ENCODE data around the gene TDO2.

TDO2 gene

DNA sequence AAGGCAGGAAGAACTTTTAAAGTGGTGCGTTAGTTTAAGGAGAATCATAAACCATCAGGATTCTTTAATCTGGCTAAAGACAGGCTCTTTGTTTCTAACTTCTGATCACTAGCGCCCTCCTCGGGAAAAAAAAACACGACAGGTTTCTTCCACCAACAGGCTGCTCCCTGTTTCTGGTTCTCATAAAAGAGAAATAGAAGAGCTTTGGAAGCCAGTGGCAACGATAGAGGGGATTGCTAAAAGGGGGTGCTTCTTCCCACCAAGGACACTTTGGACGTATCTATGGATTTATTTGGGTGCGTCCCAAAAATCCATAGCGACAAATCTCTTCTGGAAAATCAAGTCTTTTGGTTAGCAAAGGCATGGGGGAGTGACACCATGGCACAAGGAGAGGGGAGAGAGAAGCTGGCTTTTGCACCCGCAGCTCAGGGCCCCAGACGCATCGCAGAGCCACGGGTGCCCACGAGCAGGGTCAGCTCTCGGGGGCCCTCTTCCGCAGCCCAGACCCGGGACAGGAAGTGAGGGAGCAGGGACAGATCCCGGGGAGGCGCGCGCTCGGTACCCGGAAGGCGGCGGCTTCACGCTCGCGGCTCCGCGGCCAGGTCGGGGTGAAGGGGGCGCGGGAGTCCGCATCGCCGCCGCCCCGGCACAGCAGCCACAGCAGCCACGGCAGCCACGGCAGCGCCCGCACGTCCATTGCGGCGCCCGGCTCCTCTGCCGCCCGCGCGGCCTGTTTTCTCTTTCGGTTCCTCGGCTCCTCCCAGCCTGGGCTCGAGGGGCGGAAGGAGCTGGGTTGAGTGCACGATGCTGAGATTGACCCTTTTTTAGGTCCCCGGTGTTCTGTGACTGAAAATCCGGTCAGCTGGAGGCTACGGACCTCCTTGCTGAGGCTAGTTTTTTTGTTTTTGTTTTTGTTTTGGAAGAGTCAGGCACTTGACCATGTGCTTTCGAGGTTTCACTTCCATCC lies 49.9 kb downstream of the TDO2 start, which contains the start of gene CTSO:
Gene CTSO (minus strand): TSS at position 716 of the 967 bp plus-strand sequence. CDS start 19 bp downstream, at position 697.
- H3K27ac ChIP-seq (ENCODE audit: low read depth, low read length), result no peak within 1 kb of the TSS
- H3K4me3 ChIP-seq (ENCODE audit: low read depth, low read length), result peak within 1 kb of the TSS; percentile 63
- peak within 1 kb of the TSS; percentile 67 for H3K9ac ChIP-seq (ENCODE audit: low read length)
- no peaks in the 10 kb centered on the region for H3K36me3 ChIP-seq (ENCODE audit: control insufficient read depth, insufficient read depth, low read length)
- H3K27me3 ChIP-seq (ENCODE audit: control insufficient read depth, insufficient read depth, low read length), result no peaks in the 10 kb centered on the region; the same call in 1 of the 2 replicates
- H3K9me3 ChIP-seq (ENCODE audit: control insufficient read depth, insufficient read depth, low read depth, low read length), result no peaks in the 10 kb centered on the region
- no peaks in the 10 kb centered on the region for H3K4me1 ChIP-seq (ENCODE audit: control insufficient read depth, insufficient read depth, low read length)

DNA sequence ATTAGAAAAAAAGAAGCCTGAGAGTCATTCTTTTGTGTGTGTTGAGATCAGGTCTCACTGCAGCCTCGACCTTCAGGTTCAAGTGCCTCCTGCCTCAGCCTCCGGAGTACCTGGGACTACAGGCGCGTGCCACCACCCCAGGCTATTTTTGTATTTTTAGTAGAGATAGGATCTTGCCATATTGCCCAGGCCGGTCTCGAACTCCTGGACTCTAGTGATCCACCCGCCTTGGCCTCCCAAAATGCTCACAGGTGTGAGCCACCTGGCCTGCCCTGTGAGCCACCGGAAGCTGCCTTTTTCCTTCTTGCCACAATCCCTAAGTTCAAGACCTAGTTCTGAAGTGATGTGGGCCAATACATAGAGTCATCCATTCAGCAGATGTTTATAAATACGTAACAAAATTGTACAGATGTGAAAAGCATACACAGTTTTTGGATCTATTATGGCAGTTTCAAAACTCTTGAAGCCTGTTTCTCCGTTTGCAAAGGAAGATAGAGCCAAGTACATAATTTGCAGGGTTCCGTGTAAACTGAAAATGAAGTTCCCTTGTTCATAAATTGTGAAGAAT lies 50.7 kb downstream of the TDO2 start:
- Histone ChIP-seq H3K9ac (ENCODE audit: low read length) (no peak overlapping the region), H3K9me3 (ENCODE audit: control insufficient read depth, insufficient read depth, low read depth, low read length) (no peaks in the 10 kb centered on the region), H3K27ac (ENCODE audit: low read depth, low read length) (no peak overlapping the region), H3K4me1 (ENCODE audit: control insufficient read depth, insufficient read depth, low read length) (no peaks in the 10 kb centered on the region), H3K36me3 (ENCODE audit: control insufficient read depth, insufficient read depth, low read length) (no peaks in the 10 kb centered on the region), H3K4me3 (ENCODE audit: low read depth, low read length) (peak overlapping the region; percentile 63; the same call in 1 of the 2 replicates), H3K27me3 (ENCODE audit: control insufficient read depth, insufficient read depth, low read length) (no peaks in the 10 kb centered on the region; the same call in 1 of the 2 replicates)

DNA sequence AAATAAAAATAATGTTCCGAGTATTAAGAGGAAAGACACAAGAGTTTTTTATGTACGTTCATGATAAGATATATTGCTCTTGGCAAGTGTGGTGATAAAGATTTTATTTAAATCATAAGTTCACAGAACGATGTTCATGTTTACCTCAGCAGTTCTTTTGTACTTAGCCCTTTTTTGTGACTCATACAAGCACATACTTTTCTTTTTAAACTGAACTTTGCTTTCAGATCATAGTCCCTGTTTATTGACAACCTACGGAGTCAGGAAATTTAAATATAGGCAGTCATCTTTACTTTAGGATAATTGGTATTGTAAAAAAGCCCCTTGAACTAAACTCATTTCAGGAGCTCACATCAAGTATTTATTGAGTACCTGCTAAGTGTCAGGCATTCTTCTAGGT lies 51.4 kb downstream of the TDO2 start:
- no peaks in the 10 kb centered on the region; the same call in 1 of the 2 replicates for H3K27me3 ChIP-seq (ENCODE audit: control insufficient read depth, insufficient read depth, low read length)
- H3K9ac ChIP-seq (ENCODE audit: low read length), result no peak overlapping the region
- no peaks in the 10 kb centered on the region for H3K9me3 ChIP-seq (ENCODE audit: control insufficient read depth, insufficient read depth, low read depth, low read length)
- no peaks in the 10 kb centered on the region for H3K36me3 ChIP-seq (ENCODE audit: control insufficient read depth, insufficient read depth, low read length)
- no peak overlapping the region for H3K27ac ChIP-seq (ENCODE audit: low read depth, low read length)
- no peak overlapping the region for H3K4me3 ChIP-seq (ENCODE audit: low read depth, low read length)
- no peaks in the 10 kb centered on the region for H3K4me1 ChIP-seq (ENCODE audit: control insufficient read depth, insufficient read depth, low read length)

DNA sequence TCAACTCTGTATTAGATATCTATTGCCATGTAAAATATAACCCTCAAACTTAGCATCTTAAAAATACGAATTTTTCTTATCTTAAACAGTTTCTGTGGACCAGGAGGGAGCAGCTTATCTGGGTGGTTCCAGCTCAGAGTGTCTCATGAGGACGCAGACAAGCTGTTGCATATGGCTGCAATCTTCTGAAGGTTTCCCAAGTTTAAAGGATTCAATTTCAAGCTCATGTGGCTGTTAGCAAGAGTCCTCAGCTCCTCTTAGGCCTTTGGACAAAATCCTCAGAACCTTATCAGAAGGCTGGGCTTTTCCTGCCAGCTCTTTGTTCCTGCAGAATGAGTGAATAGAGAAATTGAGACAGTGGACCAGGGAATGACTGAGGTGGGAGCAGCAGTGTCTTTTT lies 53.0 kb downstream of the TDO2 start:
- Histone ChIP-seq H3K4me1 (ENCODE audit: control insufficient read depth, insufficient read depth, low read length) (no peaks in the 10 kb centered on the region), H3K4me3 (ENCODE audit: low read depth, low read length) (no peak overlapping the region), H3K27ac (ENCODE audit: low read depth, low read length) (no peak overlapping the region), H3K36me3 (ENCODE audit: control insufficient read depth, insufficient read depth, low read length) (no peaks in the 10 kb centered on the region), H3K27me3 (ENCODE audit: control insufficient read depth, insufficient read depth, low read length) (no peaks in the 10 kb centered on the region; the same call in 1 of the 2 replicates), H3K9ac (ENCODE audit: low read length) (no peak overlapping the region), H3K9me3 (ENCODE audit: control insufficient read depth, insufficient read depth, low read depth, low read length) (no peaks in the 10 kb centered on the region)

DNA sequence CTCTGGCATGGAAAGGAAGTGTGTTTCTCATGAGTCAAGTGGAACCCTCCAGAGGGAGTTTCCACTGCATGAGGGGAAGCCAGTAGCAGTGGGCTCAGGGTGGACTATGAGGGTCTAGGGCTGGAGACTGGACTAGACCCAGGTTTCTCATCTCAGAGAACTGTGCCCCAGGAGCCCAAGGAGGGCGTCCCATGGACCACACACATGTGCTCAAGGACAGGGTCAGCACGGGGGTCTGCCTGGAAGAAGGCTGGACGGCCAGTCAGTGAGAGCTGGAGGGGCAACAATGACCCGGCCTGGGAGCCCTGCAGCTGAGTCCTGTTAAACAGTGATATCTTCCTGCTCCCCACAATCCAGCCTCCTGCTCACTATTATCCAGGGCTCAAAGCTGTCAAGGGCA lies 55.9 kb downstream of the TDO2 start:
- H3K4me3 ChIP-seq (ENCODE audit: low read depth, low read length), result no peak overlapping the region
- no peak overlapping the region for H3K9ac ChIP-seq (ENCODE audit: low read length)
- H3K36me3 ChIP-seq (ENCODE audit: control insufficient read depth, insufficient read depth, low read length), result no peaks in the 10 kb centered on the region
- no peaks in the 10 kb centered on the region for H3K9me3 ChIP-seq (ENCODE audit: control insufficient read depth, insufficient read depth, low read depth, low read length)
- H3K27ac ChIP-seq (ENCODE audit: low read depth, low read length), result no peak overlapping the region
- H3K27me3 ChIP-seq (ENCODE audit: control insufficient read depth, insufficient read depth, low read length), result no peaks in the 10 kb centered on the region
- no peaks in the 10 kb centered on the region for H3K4me1 ChIP-seq (ENCODE audit: control insufficient read depth, insufficient read depth, low read length)

DNA sequence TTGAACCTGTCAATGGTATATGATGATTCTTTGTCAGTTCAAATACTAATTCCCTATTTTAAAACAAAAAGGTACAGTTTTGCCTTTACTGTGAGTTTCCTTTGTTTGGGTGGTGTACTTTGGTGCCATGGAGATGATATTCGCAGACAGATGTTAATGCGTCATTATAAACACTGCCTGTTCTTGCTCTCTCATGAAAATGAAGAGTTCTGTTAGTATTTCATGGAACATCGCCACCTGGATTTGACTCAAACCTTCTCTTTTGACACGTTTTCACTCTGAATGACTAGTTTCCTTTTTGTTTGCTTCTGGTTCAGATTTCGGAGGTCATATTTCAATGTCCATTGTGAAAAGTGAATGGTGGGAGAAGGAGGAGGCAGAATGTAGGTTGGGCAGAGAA lies 57.0 kb downstream of the TDO2 start:
- Histone ChIP-seq H3K4me3 (ENCODE audit: low read depth, low read length) (no peak overlapping the region), H3K36me3 (ENCODE audit: control insufficient read depth, insufficient read depth, low read length) (no peaks in the 10 kb centered on the region), H3K4me1 (ENCODE audit: control insufficient read depth, insufficient read depth, low read length) (no peaks in the 10 kb centered on the region), H3K9me3 (ENCODE audit: control insufficient read depth, insufficient read depth, low read depth, low read length) (no peaks in the 10 kb centered on the region), H3K9ac (ENCODE audit: low read length) (no peak overlapping the region), H3K27me3 (ENCODE audit: control insufficient read depth, insufficient read depth, low read length) (no peaks in the 10 kb centered on the region), H3K27ac (ENCODE audit: low read depth, low read length) (no peak overlapping the region)

DNA sequence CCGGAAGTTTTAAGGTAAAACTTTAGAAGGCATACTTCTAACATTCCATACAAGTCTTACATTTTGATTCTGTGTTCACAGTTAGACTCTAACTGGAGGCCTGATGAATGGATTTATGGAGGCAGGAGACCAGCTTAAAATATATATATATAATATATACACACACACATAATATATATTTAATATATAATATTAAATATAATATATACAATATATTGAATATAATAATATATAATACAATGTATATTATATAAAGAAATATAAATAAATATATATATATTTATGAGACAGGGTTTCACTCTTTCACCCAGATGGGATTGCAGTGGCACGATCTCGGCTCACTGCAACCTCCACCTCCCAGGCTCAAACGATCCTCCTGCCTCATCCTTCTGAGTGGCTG lies 58.1 kb downstream of the TDO2 start:
- no peak overlapping the region for H3K9ac ChIP-seq (ENCODE audit: low read length)
- no peaks in the 10 kb centered on the region for H3K27me3 ChIP-seq (ENCODE audit: control insufficient read depth, insufficient read depth, low read length)
- H3K36me3 ChIP-seq (ENCODE audit: control insufficient read depth, insufficient read depth, low read length), result no peaks in the 10 kb centered on the region
- H3K4me1 ChIP-seq (ENCODE audit: control insufficient read depth, insufficient read depth, low read length), result no peaks in the 10 kb centered on the region
- H3K27ac ChIP-seq (ENCODE audit: low read depth, low read length), result no peak overlapping the region
- H3K4me3 ChIP-seq (ENCODE audit: low read depth, low read length), result no peak overlapping the region
- no peaks in the 10 kb centered on the region for H3K9me3 ChIP-seq (ENCODE audit: control insufficient read depth, insufficient read depth, low read depth, low read length)

DNA sequence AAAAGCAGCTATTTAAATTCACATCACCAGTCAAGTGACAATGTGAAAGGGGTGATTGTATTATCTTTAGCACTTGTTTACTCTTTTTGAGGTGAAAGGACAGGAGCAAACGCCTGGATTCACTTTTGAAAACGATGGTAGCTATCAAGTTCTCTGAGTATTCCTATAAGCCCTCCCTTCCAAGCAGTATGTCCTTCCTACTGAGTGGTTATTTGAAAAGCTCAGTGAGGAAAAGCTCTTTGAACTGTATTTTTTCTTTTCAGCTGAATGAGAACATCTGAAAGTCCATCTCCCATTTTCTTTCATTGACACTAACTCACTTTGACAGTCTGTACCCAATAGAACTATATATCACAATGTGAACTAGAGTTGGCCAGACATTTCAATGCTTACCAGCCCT lies 59.3 kb downstream of the TDO2 start:
- Histone ChIP-seq H3K36me3 (ENCODE audit: control insufficient read depth, insufficient read depth, low read length) (no peaks in the 10 kb centered on the region), H3K27ac (ENCODE audit: low read depth, low read length) (no peak overlapping the region), H3K4me3 (ENCODE audit: low read depth, low read length) (no peak overlapping the region), H3K4me1 (ENCODE audit: control insufficient read depth, insufficient read depth, low read length) (no peaks in the 10 kb centered on the region), H3K9me3 (ENCODE audit: control insufficient read depth, insufficient read depth, low read depth, low read length) (no peaks in the 10 kb centered on the region), H3K9ac (ENCODE audit: low read length) (no peak overlapping the region), H3K27me3 (ENCODE audit: control insufficient read depth, insufficient read depth, low read length) (no peaks in the 10 kb centered on the region)

DNA sequence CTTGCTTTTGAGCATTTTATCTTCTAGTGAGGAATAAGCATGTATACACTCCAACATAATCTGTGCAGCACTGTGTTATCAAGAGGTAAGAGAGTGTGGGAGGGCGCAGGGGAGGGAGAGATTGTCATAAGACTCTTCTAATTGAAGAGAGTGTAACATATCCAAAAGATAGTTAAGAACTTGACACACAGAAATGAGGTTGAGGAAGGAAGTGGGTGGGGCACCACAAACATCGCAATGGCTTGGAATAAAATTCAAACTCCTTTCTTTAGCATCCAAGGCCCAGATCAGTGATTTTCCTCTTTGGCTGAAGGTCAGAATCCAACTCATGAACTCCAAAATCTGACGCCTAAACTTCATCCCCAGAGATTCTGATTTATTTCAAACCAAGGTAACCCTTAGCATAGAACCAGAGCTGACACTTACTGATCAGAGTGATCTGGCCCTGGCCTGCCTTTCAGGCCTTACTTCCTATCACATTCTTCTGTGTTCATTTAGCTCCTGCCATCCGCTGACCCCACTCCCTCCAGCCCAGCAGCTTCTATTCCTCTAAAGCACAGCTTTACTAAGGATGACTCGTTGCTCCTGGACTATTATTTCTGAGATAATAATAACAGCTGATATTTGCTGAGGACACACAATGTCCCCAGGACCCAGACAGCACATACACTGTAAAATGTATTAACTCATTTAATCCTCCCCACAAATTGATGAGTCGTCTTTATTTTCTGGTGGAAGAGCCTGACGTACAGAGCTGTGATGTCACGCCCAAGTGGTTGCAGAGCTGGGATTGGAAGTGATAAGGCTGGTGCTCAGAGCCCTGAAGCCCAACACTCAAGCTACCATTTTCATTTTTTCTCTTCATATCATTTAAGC lies 60.8 kb downstream of the TDO2 start:
- Histone ChIP-seq H3K27me3 (ENCODE audit: control insufficient read depth, insufficient read depth, low read length) (no peaks in the 10 kb centered on the region), H3K27ac (ENCODE audit: low read depth, low read length) (no peak overlapping the region), H3K9me3 (ENCODE audit: control insufficient read depth, insufficient read depth, low read depth, low read length) (no peaks in the 10 kb centered on the region), H3K36me3 (ENCODE audit: control insufficient read depth, insufficient read depth, low read length) (no peaks in the 10 kb centered on the region), H3K4me3 (ENCODE audit: low read depth, low read length) (no peak overlapping the region), H3K4me1 (ENCODE audit: control insufficient read depth, insufficient read depth, low read length) (no peaks in the 10 kb centered on the region), H3K9ac (ENCODE audit: low read length) (no peak overlapping the region)

DNA sequence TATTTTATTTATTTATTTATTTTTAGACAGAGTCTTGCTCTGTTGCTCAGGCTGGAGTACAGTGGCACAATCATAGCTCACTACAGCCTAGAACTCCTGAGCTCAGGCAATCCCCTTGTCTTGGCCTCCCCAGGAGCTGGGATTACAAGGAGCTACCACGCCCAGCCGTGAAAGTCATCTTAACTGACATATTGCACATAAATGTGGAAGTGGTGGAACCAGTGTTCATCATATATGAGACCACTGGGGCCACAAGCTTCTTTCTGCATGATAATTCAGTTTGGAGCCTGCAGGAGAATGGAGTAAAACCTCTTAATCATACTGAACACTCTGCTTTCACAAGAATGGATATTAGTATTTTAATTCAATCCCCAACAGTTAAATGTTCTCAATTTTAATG lies 62.7 kb downstream of the TDO2 start:
- Histone ChIP-seq H3K36me3 (ENCODE audit: control insufficient read depth, insufficient read depth, low read length) (no peaks in the 10 kb centered on the region), H3K9me3 (ENCODE audit: control insufficient read depth, insufficient read depth, low read depth, low read length) (no peaks in the 10 kb centered on the region), H3K27me3 (ENCODE audit: control insufficient read depth, insufficient read depth, low read length) (no peaks in the 10 kb centered on the region), H3K4me1 (ENCODE audit: control insufficient read depth, insufficient read depth, low read length) (no peaks in the 10 kb centered on the region), H3K9ac (ENCODE audit: low read length) (no peak overlapping the region), H3K4me3 (ENCODE audit: low read depth, low read length) (no peak overlapping the region), H3K27ac (ENCODE audit: low read depth, low read length) (no peak overlapping the region)
